DOHH2 (cell line): Measurements from ENCODE around the gene FGA.

ENCODE experiments used
- CTCF ChIP-seq: fragments of 200-600 bp; sonication (generic); IDR thresholded peaks from one replicate; pipeline ENCODE4 v1.5.1; 2014; ENCODE audit warnings: antibody characterized with exemption, mild to moderate bottlenecking, low read depth, low read length; ENCODE audit not compliant: poor library complexity, severe bottlenecking
- EZH2phosphoT487 ChIP-seq: fragments of 200-600 bp; sonication (generic); IDR thresholded peaks from 2 replicates; pipeline ENCODE4 v1.6.1; 2017; ENCODE audit warnings: borderline replicate concordance, mild to moderate bottlenecking, antibody characterized with exemption, low read length, moderate library complexity, mixed read lengths

GRCh38 chr4:154630324-154630723 lies 39.8 kb upstream of the FGA start:
- TF ChIP-seq CTCF = no peak
- no peak for TF ChIP-seq EZH2phosphoT487
